ENCODE measurements around the gene FSTL3.

DNA sequence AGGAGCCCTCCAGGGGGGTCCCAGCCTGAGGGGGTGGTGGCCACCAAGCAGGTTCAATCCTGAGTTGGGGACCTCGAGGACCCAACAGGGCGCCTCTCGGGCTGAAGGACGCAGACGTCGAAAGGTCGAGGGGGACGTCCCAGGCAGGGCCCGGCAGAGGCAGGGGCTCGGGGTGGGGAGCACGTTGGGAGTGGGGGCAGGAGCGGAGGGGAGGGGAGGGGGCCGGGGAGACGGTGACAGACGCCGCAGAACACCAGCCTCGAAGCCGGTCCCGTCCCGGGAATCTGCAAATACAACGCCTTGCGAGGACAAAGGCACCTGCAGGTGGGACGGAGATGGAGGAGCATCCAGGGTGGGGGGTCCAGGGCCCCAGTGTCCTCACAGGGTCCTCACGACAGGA is 32.5 kb upstream of the FSTL3 start:
- TF ChIP-seq, protein P1, sequence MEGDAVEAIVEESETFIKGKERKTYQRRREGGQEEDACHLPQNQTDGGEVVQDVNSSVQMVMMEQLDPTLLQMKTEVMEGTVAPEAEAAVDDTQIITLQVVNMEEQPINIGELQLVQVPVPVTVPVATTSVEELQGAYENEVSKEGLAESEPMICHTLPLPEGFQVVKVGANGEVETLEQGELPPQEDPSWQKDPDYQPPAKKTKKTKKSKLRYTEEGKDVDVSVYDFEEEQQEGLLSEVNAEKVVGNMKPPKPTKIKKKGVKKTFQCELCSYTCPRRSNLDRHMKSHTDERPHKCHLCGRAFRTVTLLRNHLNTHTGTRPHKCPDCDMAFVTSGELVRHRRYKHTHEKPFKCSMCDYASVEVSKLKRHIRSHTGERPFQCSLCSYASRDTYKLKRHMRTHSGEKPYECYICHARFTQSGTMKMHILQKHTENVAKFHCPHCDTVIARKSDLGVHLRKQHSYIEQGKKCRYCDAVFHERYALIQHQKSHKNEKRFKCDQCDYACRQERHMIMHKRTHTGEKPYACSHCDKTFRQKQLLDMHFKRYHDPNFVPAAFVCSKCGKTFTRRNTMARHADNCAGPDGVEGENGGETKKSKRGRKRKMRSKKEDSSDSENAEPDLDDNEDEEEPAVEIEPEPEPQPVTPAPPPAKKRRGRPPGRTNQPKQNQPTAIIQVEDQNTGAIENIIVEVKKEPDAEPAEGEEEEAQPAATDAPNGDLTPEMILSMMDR (IDR thresholded peaks at IDR 0.05): no peak
- TF ChIP-seq POLR2AphosphoS5 (IDR thresholded peaks at IDR 0.05) (no peak), EP300 (IDR thresholded peaks at IDR 0.05) (no peak), POLR2A (IDR thresholded peaks at IDR 0.05) (no peak)
